ENCODE measurements around the gene CORO1C.

The CORO1C gene

DNA sequence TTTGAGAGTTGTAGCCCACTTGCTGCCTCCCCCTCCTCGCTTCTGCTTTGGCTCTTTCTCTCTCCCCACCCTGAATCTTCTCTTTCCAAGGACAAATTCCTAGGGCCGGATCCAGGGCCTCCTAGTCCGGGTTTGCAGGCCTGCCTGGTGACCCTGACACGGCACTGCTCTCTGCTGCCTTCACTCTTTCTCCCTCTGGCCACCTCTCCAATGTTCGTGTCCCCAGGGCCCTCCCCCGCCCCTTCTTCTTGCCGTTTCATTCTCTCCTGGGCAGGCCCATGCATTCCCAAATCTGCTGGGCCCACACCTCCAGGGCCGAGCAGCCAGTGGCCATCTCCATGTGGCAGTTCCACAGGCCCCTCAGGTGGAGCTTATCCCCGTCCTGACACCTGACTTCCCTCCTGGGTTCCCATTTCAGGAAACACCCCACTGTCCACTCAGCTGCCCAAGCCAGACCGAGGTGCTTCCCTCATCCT is 34.0 kb upstream of the CORO1C start:
- no peak overlapping the region for H3K4me3 ChIP-seq (ENCODE audit: low read depth, low read length)
- TF ChIP-seq, protein P1, sequence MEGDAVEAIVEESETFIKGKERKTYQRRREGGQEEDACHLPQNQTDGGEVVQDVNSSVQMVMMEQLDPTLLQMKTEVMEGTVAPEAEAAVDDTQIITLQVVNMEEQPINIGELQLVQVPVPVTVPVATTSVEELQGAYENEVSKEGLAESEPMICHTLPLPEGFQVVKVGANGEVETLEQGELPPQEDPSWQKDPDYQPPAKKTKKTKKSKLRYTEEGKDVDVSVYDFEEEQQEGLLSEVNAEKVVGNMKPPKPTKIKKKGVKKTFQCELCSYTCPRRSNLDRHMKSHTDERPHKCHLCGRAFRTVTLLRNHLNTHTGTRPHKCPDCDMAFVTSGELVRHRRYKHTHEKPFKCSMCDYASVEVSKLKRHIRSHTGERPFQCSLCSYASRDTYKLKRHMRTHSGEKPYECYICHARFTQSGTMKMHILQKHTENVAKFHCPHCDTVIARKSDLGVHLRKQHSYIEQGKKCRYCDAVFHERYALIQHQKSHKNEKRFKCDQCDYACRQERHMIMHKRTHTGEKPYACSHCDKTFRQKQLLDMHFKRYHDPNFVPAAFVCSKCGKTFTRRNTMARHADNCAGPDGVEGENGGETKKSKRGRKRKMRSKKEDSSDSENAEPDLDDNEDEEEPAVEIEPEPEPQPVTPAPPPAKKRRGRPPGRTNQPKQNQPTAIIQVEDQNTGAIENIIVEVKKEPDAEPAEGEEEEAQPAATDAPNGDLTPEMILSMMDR (IDR thresholded peaks at IDR 0.05; ENCODE audit: insufficient read depth, low read depth, low read length, missing control alignments) = no peak
- no peak for DNase-seq (ENCODE audit: low read depth)

DNA sequence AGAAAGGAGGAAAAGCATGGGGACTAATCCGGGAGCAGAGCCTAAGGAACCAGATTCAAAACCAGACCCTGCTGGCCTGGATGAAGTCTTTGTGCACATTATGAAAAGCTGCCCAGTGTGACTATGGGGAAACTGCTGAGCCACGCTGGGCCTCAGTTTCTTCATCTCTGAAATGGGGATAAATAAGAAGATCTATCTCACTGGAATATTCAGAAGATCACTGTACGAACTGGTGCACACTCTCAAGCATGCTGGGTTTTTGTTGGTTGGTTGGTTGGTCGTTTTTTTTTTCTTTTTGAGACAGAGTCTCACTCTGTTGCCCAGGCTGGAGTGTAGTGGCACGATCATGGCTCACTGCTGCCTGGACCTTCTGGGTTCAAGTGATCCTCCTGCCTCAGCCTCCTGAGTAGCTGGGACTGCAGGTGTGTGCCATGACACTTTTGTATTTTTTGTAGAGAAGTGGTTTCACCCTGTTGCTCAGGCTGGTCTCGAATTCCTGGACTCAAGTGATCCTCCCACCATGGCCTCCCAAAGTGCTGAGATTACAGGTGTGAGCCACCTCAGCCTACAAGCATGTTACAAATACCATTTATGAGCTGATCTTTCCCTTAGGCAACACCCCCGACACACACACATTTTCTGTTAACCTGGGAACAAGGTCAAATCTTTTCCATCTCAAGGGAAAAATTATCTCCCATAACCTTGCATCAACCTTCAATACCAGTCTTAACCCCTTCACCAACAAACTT is 33.4 kb upstream of the CORO1C start:
- no peak for DNase-seq (ENCODE audit: low read depth)
- TF ChIP-seq, protein P1 (IDR thresholded peaks at IDR 0.05; ENCODE audit: insufficient read depth, low read depth, low read length, missing control alignments) = no peak
- H3K4me3 ChIP-seq (ENCODE audit: low read depth, low read length) = no peak overlapping the region

- no peak overlapping the region for H3K4me3 ChIP-seq (ENCODE audit: low read depth, low read length)
- no peak for DNase-seq (ENCODE audit: low read depth)
- TF ChIP-seq, protein P1 (IDR thresholded peaks at IDR 0.05; ENCODE audit: insufficient read depth, low read depth, low read length, missing control alignments) = no peak
Measured at GRCh38 chr12:108761226-108761625, 29.9 kb upstream of the CORO1C start.

DNA sequence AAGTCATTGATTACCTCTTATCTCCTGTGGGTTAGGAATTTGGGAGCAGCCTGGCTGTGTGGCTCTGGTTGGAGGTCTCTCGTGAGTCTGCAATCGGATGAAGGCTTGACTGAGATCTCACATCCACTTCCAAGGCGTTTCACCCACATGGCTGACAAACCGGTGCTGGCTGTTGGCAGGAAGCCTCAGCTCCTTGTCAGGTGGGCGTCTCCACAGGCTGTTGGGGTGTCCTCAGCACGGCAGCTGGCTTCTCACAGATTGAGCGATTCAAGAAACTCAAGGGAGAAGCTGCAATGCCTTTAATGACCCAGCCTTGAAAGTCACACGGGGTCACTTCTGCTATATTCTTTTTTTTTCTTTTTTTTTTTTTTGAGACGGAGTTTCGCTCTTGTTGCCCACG is 28.6 kb upstream of the CORO1C start:
- TF ChIP-seq, protein P1 (IDR thresholded peaks at IDR 0.05; ENCODE audit: insufficient read depth, low read depth, low read length, missing control alignments) = no peak
- no peak for DNase-seq (ENCODE audit: low read depth)
- H3K4me3 ChIP-seq (ENCODE audit: low read depth, low read length) = no peak overlapping the region

DNA sequence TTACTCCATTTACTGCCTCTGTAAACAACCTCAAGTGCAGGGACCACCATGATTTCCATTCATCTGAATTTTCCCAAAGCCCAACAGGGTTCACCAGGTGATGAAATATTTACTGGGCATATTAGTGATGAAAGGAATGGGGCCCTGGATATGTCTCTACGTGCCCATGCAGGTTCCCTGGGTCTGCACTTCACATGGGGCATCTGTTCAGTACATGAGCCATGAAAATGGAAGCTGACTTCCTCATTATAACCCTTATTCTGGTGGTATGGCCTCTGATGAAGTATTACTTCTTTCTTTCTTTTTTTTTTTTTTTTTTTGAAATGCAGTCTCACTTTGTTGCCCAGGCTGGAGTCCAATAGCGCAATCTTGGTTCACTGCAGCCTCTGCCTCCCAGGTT is 26.5 kb upstream of the CORO1C start:
- TF ChIP-seq, protein P1 (IDR thresholded peaks at IDR 0.05; ENCODE audit: insufficient read depth, low read depth, low read length, missing control alignments) = no peak
- DNase-seq (ENCODE audit: low read depth) = no peak
- H3K4me3 ChIP-seq (ENCODE audit: low read depth, low read length) = no peak overlapping the region

DNA sequence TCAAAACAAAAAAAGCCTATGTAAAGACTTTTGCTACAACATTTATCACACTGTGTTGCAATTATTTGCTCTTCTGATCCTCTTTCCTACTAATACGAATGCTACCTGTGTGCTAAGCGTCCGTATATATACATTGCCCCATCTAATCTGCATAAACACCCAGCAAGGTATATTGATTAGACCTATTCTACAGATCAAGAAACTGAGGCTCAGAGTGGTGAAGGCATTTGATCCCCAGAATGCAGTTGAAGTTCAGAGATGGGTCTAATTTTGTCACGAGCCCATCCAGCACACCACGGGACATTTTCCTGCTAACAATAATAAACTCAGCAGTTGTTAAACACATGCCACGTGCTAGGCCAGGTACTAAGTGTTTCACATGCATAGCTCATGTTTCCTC is 25.1 kb upstream of the CORO1C start:
- no peak overlapping the region for H3K4me3 ChIP-seq (ENCODE audit: low read depth, low read length)
- TF ChIP-seq, protein P1 (IDR thresholded peaks at IDR 0.05; ENCODE audit: insufficient read depth, low read depth, low read length, missing control alignments) = no peak

GRCh38 chr12:108755481-108755880 is 24.2 kb upstream of the CORO1C start:
- TF ChIP-seq, protein P1 (IDR thresholded peaks at IDR 0.05; ENCODE audit: insufficient read depth, low read depth, low read length, missing control alignments) = no peak
- H3K4me3 ChIP-seq (ENCODE audit: low read depth, low read length) = no peak overlapping the region
- DNase-seq (ENCODE audit: low read depth) = no peak

More for the DNA sequence above, 25.1 kb upstream of the CORO1C start:
- DNase-seq (ENCODE audit: low read depth) = no peak

All from GM12865 (cell line).